ENCODE measurements around the gene CYB561D1. TPM values are rescaled to one million over a fixed set of nuclear protein-coding genes. Genes with fewer than 3 reads are reported as not detected.

Gene CYB561D1
- polyA plus RNA-seq, 1 donor from 2014 or later, result 8.6 TPM

- Mint-ChIP-seq H3K9me3 (no peaks in the 10 kb centered on the region), H3K36me3 (no peaks in the 10 kb centered on the region), H3K27me3 (no peaks in the 10 kb centered on the region), H3K27ac (no peak overlapping the region), H3K4me1 (no peaks in the 10 kb centered on the region), H3K4me3 (no peak overlapping the region)
These were observed 45.1 kb downstream of the CYB561D1 start for GRCh38 chr1:109538827-109539555.

- H3K4me3 Mint-ChIP-seq, result no peak within 1 kb of the TSS
- no peaks in the 10 kb centered on the region for H3K27me3 Mint-ChIP-seq
- H3K27ac Mint-ChIP-seq, result peak within 1 kb of the TSS in 1 of 3 donors; percentile 91
- no peaks in the 10 kb centered on the region for H3K36me3 Mint-ChIP-seq
- H3K4me1 Mint-ChIP-seq, result no peaks in the 10 kb centered on the region
- no peaks in the 10 kb centered on the region for H3K9me3 Mint-ChIP-seq
These were observed 45.8 kb downstream of the CYB561D1 start, which contains the start of gene GPR61 for GRCh38 chr1:109539676-109540075. TSS of gene GPR61 (plus strand) at chr1:109539872. CDS start at chr1:109543023, 3,151 bp downstream.

- Mint-ChIP-seq H3K9me3 (no peaks in the 10 kb centered on the region), H3K4me3 (no peak overlapping the region), H3K27me3 (no peaks in the 10 kb centered on the region), H3K4me1 (peaks cover 0 to 1% (median 0%) of the 10 kb centered on the region in 3 donors), H3K36me3 (no peaks in the 10 kb centered on the region), H3K27ac (peak overlapping the region in 1 of 3 donors; percentile 91)
These were observed 47.2 kb downstream of the CYB561D1 start for GRCh38 chr1:109541102-109541501.

- H3K4me3 Mint-ChIP-seq, result peak overlapping the region in 1 of 4 donors; percentile 40
- H3K9me3 Mint-ChIP-seq, result no peaks in the 10 kb centered on the region
- peak overlapping the region in 1 of 3 donors; percentile 16 for H3K27ac Mint-ChIP-seq
- H3K36me3 Mint-ChIP-seq, result no peaks in the 10 kb centered on the region
- no peaks in the 10 kb centered on the region for H3K27me3 Mint-ChIP-seq
- peaks cover 10 to 14% (median 10%) of the 10 kb centered on the region in 3 donors for H3K4me1 Mint-ChIP-seq
These were observed 48.8 kb downstream of the CYB561D1 start for GRCh38 chr1:109542657-109543056.

- no peak overlapping the region for H3K4me3 Mint-ChIP-seq
- H3K36me3 Mint-ChIP-seq, result no peaks in the 10 kb centered on the region
- H3K27me3 Mint-ChIP-seq, result no peaks in the 10 kb centered on the region
- H3K9me3 Mint-ChIP-seq, result no peaks in the 10 kb centered on the region
- peaks cover 13 to 16% (median 15%) of the 10 kb centered on the region in 3 donors for H3K4me1 Mint-ChIP-seq
- no peak overlapping the region for H3K27ac Mint-ChIP-seq
These were observed 49.5 kb downstream of the CYB561D1 start for GRCh38 chr1:109543283-109543987.

- H3K36me3 Mint-ChIP-seq, result no peaks in the 10 kb centered on the region
- no peaks in the 10 kb centered on the region for H3K9me3 Mint-ChIP-seq
- no peak overlapping the region for H3K27ac Mint-ChIP-seq
- peaks cover 17 to 20% (median 19%) of the 10 kb centered on the region in 3 donors for H3K4me1 Mint-ChIP-seq
- no peaks in the 10 kb centered on the region for H3K27me3 Mint-ChIP-seq
- H3K4me3 Mint-ChIP-seq, result no peak overlapping the region
These were observed 50.3 kb downstream of the CYB561D1 start for GRCh38 chr1:109543988-109544735.

- H3K4me3 Mint-ChIP-seq, result peak overlapping the region; percentile 92 to 100 (median 98)
- peaks cover 28 to 35% (median 29%) of the 10 kb centered on the region in 3 donors for H3K4me1 Mint-ChIP-seq
- H3K36me3 Mint-ChIP-seq, result no peaks in the 10 kb centered on the region
- peak overlapping the region; percentile 92 to 99 (median 98) for H3K27ac Mint-ChIP-seq
- no peaks in the 10 kb centered on the region for H3K27me3 Mint-ChIP-seq
- H3K9me3 Mint-ChIP-seq, result no peaks in the 10 kb centered on the region
These were observed 52.6 kb downstream of the CYB561D1 start for GRCh38 chr1:109546311-109547109.

- Mint-ChIP-seq H3K36me3 (no peaks in the 10 kb centered on the region), H3K4me1 (peaks cover 31 to 39% (median 31%) of the 10 kb centered on the region in 3 donors), H3K9me3 (no peaks in the 10 kb centered on the region), H3K4me3 (peak overlapping the region; percentile 92 to 100 (median 98)), H3K27ac (peak overlapping the region; percentile 92 to 99 (median 98)), H3K27me3 (no peaks in the 10 kb centered on the region)
These were observed 53.8 kb downstream of the CYB561D1 start for GRCh38 chr1:109547463-109548320.

GRCh38 chr1:109548321-109549267, 54.7 kb downstream of the CYB561D1 start, which contains the start of gene GNAI3:
TSS of gene GNAI3 (plus strand) at chr1:109548615. CDS start at chr1:109548721, 106 bp downstream.
- Mint-ChIP-seq H3K36me3 (no peaks in the 10 kb centered on the region), H3K4me1 (peaks cover 31 to 43% (median 36%) of the 10 kb centered on the region in 3 donors), H3K27ac (peak within 1 kb of the TSS; percentile 92 to 99 (median 98)), H3K9me3 (no peaks in the 10 kb centered on the region), H3K27me3 (no peaks in the 10 kb centered on the region), H3K4me3 (peak within 1 kb of the TSS; percentile 92 to 100 (median 98))

Other genes with a start within 250 kb of the CYB561D1 start
- gene CELSR2, start 244.6 kb upstream of the CYB561D1 start, polyA plus RNA-seq, result 0.15 TPM
- not detected for gene PSRC1, start 210.9 kb upstream of the CYB561D1 start, polyA plus RNA-seq
- gene MYBPHL, start 187.1 kb upstream of the CYB561D1 start, polyA plus RNA-seq, result not detected
- gene SORT1, start 96.2 kb upstream of the CYB561D1 start, polyA plus RNA-seq, result 0.09 TPM
- 77.1 TPM for gene PSMA5, start 67.6 kb upstream of the CYB561D1 start, polyA plus RNA-seq
- gene SYPL2, start 27.5 kb upstream of the CYB561D1 start, polyA plus RNA-seq, result not detected
- gene ATXN7L2, start 10.2 kb upstream of the CYB561D1 start, polyA plus RNA-seq, result 7.3 TPM
- 0.88 TPM for gene AMIGO1, start 15.6 kb downstream of the CYB561D1 start, polyA plus RNA-seq
- gene GPR61, start 45.8 kb downstream of the CYB561D1 start, polyA plus RNA-seq, result not detected
- 8.1 TPM for gene GNAI3, start 54.5 kb downstream of the CYB561D1 start, polyA plus RNA-seq
- not detected for gene GNAT2, start 125.5 kb downstream of the CYB561D1 start, polyA plus RNA-seq
- 40.7 TPM for gene AMPD2, start 125.7 kb downstream of the CYB561D1 start, polyA plus RNA-seq
- 22.3 TPM for gene GSTM4, start 162.0 kb downstream of the CYB561D1 start, polyA plus RNA-seq
- gene GSTM2, start 174.0 kb downstream of the CYB561D1 start, polyA plus RNA-seq, result 11.6 TPM
- not detected for gene GSTM1, start 193.7 kb downstream of the CYB561D1 start, polyA plus RNA-seq
- not detected for gene GSTM5, start 218.2 kb downstream of the CYB561D1 start, polyA plus RNA-seq
- 4.6 TPM for gene GSTM3, start 246.9 kb downstream of the CYB561D1 start, polyA plus RNA-seq